NT2/D1 (cell line): ENCODE results near the gene PMM2.

Experiments
- SUZ12 ChIP-seq: IDR thresholded peaks from 2 replicates; pipeline ENCODE4 v1.6.1; 2011; ENCODE audit not compliant: insufficient read length, insufficient read depth; ENCODE audit errors: extremely low read depth
- YY1 ChIP-seq: IDR thresholded peaks from 2 replicates; pipeline ENCODE4 v1.6.1; 2011; ENCODE audit not compliant: insufficient read length, insufficient read depth
- ZNF274 ChIP-seq: IDR thresholded peaks from 2 replicates; pipeline ENCODE4 v1.6.1; 2011; ENCODE audit warnings: mild to moderate bottlenecking, low read depth, low read length

- TF ChIP-seq YY1 (no peak), ZNF274 (no peak), SUZ12 (no peak)
These were observed 67.0 kb downstream of the PMM2 start for GRCh38 chr16:8864480-8865110.
